Stimulated activated CD4-positive, alpha-beta T cell treated with anti-CD3 and anti-CD28 coated beads, Interleukin-12 subunit alpha, Interleukin-12 subunit beta, amount 100 ng/mL, for 48 hours (primary cell): ENCODE results near the gene EFNB2.
A peak's percentile ranks its signal among the peaks of the same experiment; 100 is the strongest.

Experiments used
- DNase-seq, 3 donors: peaks; one replicate each; pipeline ENCODE4 v3.0.0-alpha.2; 2020; ENCODE audit warnings: low read depth in 2 of 3, low spot score in 1 of 3

Gene EFNB2, protein sequence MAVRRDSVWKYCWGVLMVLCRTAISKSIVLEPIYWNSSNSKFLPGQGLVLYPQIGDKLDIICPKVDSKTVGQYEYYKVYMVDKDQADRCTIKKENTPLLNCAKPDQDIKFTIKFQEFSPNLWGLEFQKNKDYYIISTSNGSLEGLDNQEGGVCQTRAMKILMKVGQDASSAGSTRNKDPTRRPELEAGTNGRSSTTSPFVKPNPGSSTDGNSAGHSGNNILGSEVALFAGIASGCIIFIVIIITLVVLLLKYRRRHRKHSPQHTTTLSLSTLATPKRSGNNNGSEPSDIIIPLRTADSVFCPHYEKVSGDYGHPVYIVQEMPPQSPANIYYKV

GRCh38 chr13:106535552-106536243, at the start of gene EFNB2:
EFNB2 (minus strand) TSS chr13:106535662; CDS start chr13:106534964, 698 bp downstream.
- DNase-seq: peak; percentile 70 to 80 (median 71)

GRCh38 chr13:106581225-106581624, 45.8 kb upstream of the EFNB2 start:
- DNase-seq: no peak

GRCh38 chr13:106575896-106576295, 40.4 kb upstream of the EFNB2 start:
- no peak for DNase-seq

GRCh38 chr13:106573868-106574267, 38.4 kb upstream of the EFNB2 start:
- no peak for DNase-seq

GRCh38 chr13:106573284-106573846, 37.9 kb upstream of the EFNB2 start:
- DNase-seq: no peak

DNA sequence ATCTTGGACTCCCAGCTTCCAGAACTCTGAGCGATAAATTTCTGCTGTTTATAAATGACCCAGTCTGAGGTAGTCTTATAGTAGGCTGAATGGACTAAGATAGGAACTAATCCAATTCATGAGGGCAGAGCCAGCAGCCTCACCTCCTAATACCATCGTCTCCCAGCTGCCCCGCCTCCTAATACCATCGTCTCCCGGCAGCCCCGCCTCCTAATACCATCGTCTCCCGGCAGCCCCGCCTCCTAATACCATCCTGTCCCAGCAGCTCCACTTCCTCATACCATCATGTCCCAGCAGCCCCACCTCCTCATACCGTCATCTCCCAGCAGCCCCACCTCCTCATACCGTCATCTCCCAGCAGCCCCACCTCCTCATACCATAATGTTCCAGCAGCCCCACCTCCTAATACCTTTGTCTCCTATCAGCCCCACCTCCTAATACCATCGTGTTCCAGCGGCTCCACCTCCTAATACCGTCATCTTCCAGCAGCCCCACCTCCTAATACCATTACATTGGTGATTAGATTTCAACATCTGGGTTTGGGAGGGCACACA, 34.9 kb upstream of the EFNB2 start:
- DNase-seq: peak; percentile 45 to 59 (median 53)

DNA sequence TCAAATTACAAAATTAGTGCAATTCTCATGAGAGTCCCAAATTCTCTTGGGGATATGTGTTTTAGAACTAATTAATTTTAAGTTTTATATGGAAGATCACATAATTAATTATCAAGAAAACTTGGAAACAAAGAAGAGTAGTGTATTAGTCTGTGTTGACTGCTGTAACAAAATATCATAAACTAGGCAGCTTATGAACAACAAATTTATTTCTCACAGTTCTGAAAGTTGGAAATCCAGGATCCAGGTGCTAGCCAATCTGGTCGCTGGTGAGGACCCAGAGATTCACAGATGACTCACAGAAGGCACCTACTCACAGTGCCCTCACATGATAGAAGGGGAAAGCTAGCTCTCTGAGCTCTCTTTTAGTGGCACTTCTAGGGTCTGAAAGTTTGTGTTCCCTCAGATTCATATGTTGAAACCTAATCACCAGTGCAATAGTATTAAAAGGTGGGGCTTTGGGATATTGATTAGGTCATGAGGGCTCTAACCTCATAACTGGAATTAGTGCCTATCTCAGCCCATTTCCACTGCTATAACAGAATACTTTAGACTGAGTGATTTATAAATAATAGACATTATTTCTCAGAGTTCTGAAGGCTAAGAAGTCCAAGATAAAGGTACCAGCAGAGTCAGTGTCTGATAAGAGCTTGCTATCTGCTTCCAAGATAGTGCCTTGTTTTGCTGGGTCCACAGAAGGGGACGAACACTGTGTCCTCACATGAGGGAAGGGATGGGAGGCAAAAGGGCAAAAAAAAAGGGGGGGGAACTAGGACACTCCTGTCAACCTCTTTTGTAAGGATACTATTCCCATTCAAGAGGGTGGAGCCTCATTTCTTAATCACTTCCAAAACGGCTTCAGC, 34.0 kb upstream of the EFNB2 start:
- DNase-seq: no peak

- peak in 1 of 3 donors; percentile 13 for DNase-seq
Observed at GRCh38 chr13:106568299-106569003, 33.0 kb upstream of the EFNB2 start.

DNA sequence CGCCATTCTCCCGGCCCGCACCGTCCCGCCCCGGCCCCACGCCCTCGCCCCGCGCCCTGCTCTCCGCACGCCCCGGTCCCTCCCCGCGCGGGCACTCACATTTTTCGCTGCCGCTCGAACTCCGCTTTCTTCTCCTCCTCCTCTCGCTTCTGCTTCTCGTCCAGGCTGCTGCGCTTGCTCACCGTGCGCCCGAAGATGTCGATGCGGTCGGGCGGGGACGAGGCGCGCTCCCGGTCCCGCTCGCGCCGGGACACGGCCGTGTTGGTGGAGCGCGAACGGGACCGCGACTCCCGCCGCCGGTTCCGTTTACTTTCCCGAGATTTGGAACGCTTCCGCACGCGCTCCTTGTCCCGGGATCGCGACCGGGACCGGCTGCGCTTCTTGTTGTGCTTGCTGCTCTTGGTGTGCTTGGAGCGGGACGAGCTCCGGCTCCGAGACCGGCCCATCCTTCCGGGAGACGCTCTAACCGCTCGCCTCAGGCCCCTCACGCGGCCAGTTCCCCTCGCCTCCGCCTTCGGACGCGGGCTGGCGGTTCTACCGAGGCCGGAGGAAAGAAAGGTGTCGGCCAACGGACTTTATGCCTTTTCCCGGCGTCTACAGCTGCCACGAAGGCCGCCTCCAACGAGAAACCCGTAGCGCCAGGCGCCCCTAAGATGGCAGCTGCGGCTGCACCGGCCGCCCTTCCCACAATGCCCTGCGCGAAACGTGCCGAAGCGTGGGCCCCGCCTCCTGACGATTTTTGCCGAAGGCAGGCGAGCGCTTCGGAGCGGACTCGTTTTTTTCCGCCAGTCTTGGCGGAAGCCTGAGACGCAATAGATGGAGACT, 32.2 kb upstream of the EFNB2 start, which contains the start of gene ARGLU1:
Gene ARGLU1 (minus strand): TSS at position 664 of the 825 bp plus-strand sequence. CDS start 218 bp downstream, at position 446.
- DNase-seq: peak; percentile 90 to 96 (median 90)

DNA sequence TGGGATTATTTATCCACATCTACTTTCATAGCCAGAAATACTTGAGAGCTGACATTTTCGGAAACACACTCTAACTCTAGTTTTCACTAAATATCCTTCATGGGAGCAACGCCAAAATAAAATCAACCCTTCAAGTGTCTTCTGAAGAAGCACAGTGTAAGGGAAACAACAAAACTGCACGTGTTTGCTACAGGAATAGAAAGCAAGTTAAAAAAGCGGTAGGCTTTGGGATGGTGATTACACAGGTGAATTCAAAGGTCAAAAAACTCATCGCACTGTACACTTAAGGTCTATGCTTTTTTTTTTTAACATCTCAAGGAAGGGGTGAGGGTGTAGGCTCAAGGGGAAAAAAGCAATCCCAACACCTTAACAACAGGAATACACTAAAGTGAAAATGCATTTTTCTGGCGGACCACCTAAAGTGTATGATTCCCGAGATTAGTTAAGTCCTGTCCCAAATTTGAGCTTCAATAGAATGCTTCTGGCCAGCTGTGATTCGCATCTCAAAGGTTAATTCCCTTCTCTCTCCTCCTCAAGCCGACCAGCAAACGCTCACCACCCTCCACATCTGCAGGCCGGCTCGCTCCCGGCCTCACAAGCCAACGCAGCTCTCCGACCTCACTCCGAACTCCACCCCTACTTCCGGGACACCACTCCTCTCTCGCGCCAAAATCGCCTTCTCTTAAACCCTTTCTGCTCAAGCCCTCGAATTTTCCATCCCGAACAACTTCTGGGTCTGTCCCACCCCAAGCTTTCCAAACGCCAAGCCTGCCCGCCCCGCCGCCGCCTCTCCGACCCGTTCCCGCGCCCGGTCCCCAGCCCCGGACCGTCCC, 31.4 kb upstream of the EFNB2 start:
- peak; percentile 5 to 40 (median 25) for DNase-seq

DNA sequence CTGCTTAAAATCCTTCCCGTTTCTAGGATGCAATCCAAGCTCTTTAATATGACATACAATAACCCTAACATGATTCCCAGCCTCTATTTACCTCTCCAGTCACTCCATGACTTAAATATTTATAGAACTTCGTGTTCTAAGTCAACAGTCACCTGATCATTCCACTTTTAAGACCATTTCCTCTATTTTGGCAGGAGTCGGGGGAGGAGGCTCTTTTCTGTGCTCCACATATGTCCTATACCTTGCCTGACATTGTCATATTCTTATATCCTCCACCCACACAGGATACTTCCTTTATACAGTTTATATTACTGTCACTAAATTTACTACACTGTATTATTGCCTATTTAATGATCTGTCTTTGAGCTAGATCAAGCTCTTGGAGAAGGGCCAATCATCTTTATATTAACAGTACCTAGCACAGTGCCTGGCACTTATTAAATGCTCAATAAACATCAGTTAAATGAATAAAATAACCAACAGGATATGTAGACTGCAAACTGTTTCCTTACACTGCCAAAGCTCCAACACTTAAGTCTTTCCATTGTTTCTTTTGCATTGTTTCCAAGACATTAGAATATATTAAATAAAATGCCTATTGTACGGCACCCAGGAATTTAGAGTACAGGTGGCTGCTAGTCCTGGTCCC, 29.8 kb upstream of the EFNB2 start:
- no peak for DNase-seq

GRCh38 chr13:106562301-106562700, 26.8 kb upstream of the EFNB2 start:
- DNase-seq: no peak

DNA sequence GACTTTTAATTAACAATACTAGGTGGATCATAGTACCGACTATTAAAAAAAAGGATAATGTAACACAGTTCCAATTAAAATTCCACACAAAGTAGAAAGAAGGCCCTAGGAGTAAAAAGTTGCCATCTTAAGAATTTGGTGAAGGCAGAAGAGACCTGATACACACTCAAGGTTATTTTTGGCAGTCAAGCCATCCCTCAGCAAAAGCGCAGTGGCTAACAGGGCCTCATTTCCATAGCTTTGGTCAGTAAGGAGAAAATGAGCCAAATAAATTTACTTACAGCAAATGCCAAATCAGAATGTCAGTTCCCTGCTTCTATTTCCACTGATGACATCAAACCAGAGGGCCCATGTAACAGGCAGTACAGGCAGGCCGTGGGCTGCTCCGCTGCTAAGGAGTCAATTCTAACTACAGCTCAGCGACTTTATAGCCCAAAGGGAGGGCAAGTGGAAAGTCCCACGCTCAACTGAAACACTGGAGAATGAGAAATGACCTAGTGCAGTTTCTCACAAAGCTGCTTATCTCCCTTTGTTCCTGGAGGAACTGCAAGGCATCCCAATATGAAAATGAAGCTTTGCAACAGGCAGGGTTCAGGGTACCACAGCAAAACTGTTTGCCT, 26.2 kb upstream of the EFNB2 start:
- peak; percentile 40 to 54 (median 42) for DNase-seq

GRCh38 chr13:106560821-106561220, 25.4 kb upstream of the EFNB2 start:
- DNase-seq: no peak

- DNase-seq: no peak
Observed at GRCh38 chr13:106558527-106558926, 23.1 kb upstream of the EFNB2 start.

DNA sequence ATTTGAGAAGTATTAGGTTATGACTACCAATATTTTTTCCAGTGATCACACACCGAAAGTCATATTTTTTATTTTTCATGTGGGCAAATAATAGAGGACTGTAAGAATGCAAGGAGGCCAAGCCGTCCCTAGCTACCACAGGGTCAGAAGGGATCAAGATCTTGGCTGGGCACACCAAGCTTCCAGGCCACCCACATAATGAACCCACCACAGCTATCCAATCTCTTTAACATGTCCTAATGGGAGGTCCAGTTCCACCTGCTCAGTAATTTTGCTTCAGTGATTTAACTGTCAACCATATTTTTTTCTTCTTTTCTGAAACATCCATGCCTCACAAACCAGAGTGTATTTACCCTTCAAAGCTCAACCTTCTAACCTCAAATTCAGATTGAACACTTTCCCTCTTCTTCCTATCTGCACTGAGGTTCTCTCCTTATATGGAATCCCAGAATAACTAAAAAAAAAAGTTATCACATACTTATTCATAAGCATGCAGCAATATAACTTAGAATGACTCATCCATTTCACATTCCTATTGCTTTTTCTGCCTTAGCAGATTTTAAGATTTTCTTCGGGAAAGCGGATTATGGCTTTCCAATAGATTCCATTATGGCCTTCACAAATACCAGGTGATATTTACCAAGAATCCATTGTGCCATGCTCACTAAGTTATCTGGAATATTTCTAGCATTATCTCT, 20.3 kb upstream of the EFNB2 start:
- no peak for DNase-seq

DNA sequence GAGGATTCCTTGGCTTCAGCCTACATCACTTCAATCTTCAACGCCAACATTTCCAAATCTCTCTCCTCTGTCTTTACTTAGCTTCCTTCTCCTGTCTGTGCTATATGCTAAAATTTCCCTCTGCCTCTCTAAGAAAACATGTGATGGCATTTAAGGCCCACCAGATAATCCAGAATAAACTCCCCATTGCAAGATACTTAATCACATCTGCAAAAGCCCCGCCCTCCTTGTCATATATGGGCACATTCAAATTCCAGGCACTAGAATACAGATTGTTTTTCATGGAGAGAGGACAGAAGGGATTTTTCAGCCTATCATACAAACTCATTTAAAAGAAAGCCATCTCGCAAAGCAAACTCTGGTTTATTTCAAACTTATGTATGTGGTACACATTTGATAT, 16.3 kb upstream of the EFNB2 start:
- no peak for DNase-seq
